Esophagus muscularis mucosa (tissue), 4 donors: Measurements from ENCODE around the gene BMPR1A. TPM values are rescaled to one million over a fixed set of nuclear protein-coding genes. Genes with fewer than 3 reads are reported as not detected.

Experiments
- DNase-seq: peaks from one replicate; pipeline ENCODE4 v3.0.0-alpha.2; 2017; ENCODE audit errors: extremely low spot score
- H3K27ac ChIP-seq, 4 donors: fragments of 200-600 bp; sonication (generic); replicated peaks in 1 of 4; 1 replicate in 3 of 4; 2 replicates in 1 of 4; pipeline ENCODE4 v1.5.1; 2016 to 2019; ENCODE audit warnings: mild to moderate bottlenecking in 1 of 4
- H3K27me3 ChIP-seq, 4 donors: fragments of 200-600 bp; sonication (generic); one replicate each; pipeline versions ENCODE4 v1.5.1 to v1.6.0; 2016 to 2019
- H3K36me3 ChIP-seq, 4 donors: fragments of 200-600 bp; sonication (generic); one replicate each; pipeline ENCODE4 v1.5.1; 2016 to 2019
- H3K4me1 ChIP-seq, 4 donors: fragments of 200-600 bp; sonication (generic); one replicate each; pipeline ENCODE4 v1.5.1; 2016 to 2019
- H3K4me3 ChIP-seq, 4 donors: fragments of 200-600 bp; sonication (generic); 1 replicate in 2 of 4; 2 replicates in 2 of 4; pipeline ENCODE4 v1.5.1; 2016 to 2019; ENCODE audit warnings: mild to moderate bottlenecking in 4 of 4, moderate library complexity in 1 of 4
- H3K9me3 ChIP-seq, 4 donors: fragments of 200-600 bp; sonication (generic); 1 replicate in 3 of 4; 2 replicates in 1 of 4; pipeline ENCODE4 v1.5.1; 2016 to 2019
- EP300 ChIP-seq: sonication (generic); formaldehyde crosslinking; IDR thresholded peaks from one replicate; pipeline ENCODE4 v1.6.1; 2017; ENCODE audit warnings: antibody characterized with exemption
- POLR2A ChIP-seq: fragments of 450-650 bp; IDR thresholded peaks from one replicate; pipeline ENCODE4 v1.6.1; 2017; ENCODE audit warnings: antibody characterized with exemption, moderate library complexity, mild to moderate bottlenecking, low read depth
- POLR2AphosphoS5 ChIP-seq, 2 donors: sonication (generic); formaldehyde crosslinking; IDR thresholded peaks; one replicate each; pipeline ENCODE4 v1.6.1; 2017; ENCODE audit warnings: antibody characterized with exemption in 2 of 2
- WGBS: methylation state at CpG from one replicate; pipeline ENCODE4 v1.1.5; 2018; 5-methylcytosine and 5-hydroxymethylcytosine counted together
- intact Hi-C: fragments of 100-400 bp; cut with DNase I; formaldehyde crosslinking; loops from one replicate; pipeline ENCODE4 v1.15.1; 2023
- total RNA-seq, 4 donors: library from RNA; depleted of rRNA; stranded (reverse); fragments of >200 nt; gene quantifications; one replicate each; pipeline versions ENCODE4 v1.1.0 to v1.2.1, GENCODE V29; 2016
- TF ChIP-seq, protein P1 (sequence below), 3 experiments: fragments of 200-600 bp in 2 of 3; fragments of 450-650 bp in 1 of 3; sonication (generic) in 2 of 3; IDR thresholded peaks; one replicate each; pipeline ENCODE4 v1.5.1; 2017 to 2019; ENCODE audit warnings: antibody characterized with exemption in 3 of 3, mild to moderate bottlenecking in 2 of 3, moderate library complexity in 1 of 3

The BMPR1A gene
- total RNA-seq, 4 donors from 2014 or later, result 66.1 to 110 (median 90.5) TPM

GRCh38 chr10:86775870-86776180 is 19.4 kb downstream of the BMPR1A start:
- peaks cover 16 to 79% (median 70%) of the 10 kb centered on the region in 4 donors for H3K4me1 ChIP-seq
- TF ChIP-seq, protein P1, sequence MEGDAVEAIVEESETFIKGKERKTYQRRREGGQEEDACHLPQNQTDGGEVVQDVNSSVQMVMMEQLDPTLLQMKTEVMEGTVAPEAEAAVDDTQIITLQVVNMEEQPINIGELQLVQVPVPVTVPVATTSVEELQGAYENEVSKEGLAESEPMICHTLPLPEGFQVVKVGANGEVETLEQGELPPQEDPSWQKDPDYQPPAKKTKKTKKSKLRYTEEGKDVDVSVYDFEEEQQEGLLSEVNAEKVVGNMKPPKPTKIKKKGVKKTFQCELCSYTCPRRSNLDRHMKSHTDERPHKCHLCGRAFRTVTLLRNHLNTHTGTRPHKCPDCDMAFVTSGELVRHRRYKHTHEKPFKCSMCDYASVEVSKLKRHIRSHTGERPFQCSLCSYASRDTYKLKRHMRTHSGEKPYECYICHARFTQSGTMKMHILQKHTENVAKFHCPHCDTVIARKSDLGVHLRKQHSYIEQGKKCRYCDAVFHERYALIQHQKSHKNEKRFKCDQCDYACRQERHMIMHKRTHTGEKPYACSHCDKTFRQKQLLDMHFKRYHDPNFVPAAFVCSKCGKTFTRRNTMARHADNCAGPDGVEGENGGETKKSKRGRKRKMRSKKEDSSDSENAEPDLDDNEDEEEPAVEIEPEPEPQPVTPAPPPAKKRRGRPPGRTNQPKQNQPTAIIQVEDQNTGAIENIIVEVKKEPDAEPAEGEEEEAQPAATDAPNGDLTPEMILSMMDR (IDR thresholded peaks at IDR 0.05), result no peak
- no peak for TF ChIP-seq POLR2AphosphoS5 (IDR thresholded peaks at IDR 0.05)
- TF ChIP-seq POLR2A, result no peak
- no peak for TF ChIP-seq EP300
- H3K36me3 ChIP-seq, result no peaks in the 10 kb centered on the region
- DNase-seq, result no peak
- 47% methylated on average over 3 of the region's 3 CpGs for WGBS
- no peak overlapping the region for H3K4me3 ChIP-seq
- H3K9me3 ChIP-seq, result no peaks in the 10 kb centered on the region
- H3K27ac ChIP-seq, result peak overlapping the region; percentile 33 to 62 (median 39)
- no peaks in the 10 kb centered on the region for H3K27me3 ChIP-seq
- intact Hi-C loops, result loop anchor here (5.0 kb wide), 1 partner anchor 46 kb away; no protein-coding TSS in a partner anchor

- Histone ChIP-seq H3K4me1 (peaks cover 23 to 72% (median 61%) of the 10 kb centered on the region in 4 donors), H3K27me3 (no peaks in the 10 kb centered on the region), H3K36me3 (no peaks in the 10 kb centered on the region), H3K4me3 (no peak overlapping the region), H3K9me3 (no peaks in the 10 kb centered on the region), H3K27ac (peak overlapping the region in 3 of 4 donors; percentile 21 to 56 (median 52))
- intact Hi-C loops, result loop anchor here (5.0 kb wide), 1 partner anchor 43 kb away; no protein-coding TSS in a partner anchor
- WGBS, result 66% methylated on average over 5 of the region's 5 CpGs
- TF ChIP-seq POLR2A (no peak), EP300 (no peak), POLR2AphosphoS5 (IDR thresholded peaks at IDR 0.05) (no peak)
- TF ChIP-seq, protein P1 (IDR thresholded peaks at IDR 0.05), result no peak
- no peak for DNase-seq
These were observed 23.0 kb downstream of the BMPR1A start for GRCh38 chr10:86779220-86780017.

GRCh38 chr10:86782701-86783418 is 26.4 kb downstream of the BMPR1A start:
- TF ChIP-seq POLR2A, result no peak
- no peak for TF ChIP-seq EP300
- TF ChIP-seq, protein P1 (IDR thresholded peaks at IDR 0.05), result no peak
- TF ChIP-seq POLR2AphosphoS5 (IDR thresholded peaks at IDR 0.05), result no peak
- Histone ChIP-seq H3K36me3 (no peaks in the 10 kb centered on the region), H3K4me3 (no peak overlapping the region), H3K9me3 (no peaks in the 10 kb centered on the region), H3K4me1 (peaks cover 26 to 76% (median 70%) of the 10 kb centered on the region in 4 donors), H3K27me3 (no peaks in the 10 kb centered on the region), H3K27ac (peak overlapping the region; percentile 21 to 64 (median 36))
- WGBS, result 67% methylated on average over 1 of the region's 1 CpG
- DNase-seq, result no peak
- intact Hi-C loops, result no loop called here

- Histone ChIP-seq H3K9me3 (no peaks in the 10 kb centered on the region), H3K27ac (peak overlapping the region; percentile 24 to 64 (median 52)), H3K27me3 (no peaks in the 10 kb centered on the region), H3K4me3 (no peak overlapping the region), H3K4me1 (peaks cover 26 to 69% (median 63%) of the 10 kb centered on the region in 4 donors), H3K36me3 (no peaks in the 10 kb centered on the region)
- TF ChIP-seq, protein P1 (IDR thresholded peaks at IDR 0.05), result no peak
- TF ChIP-seq POLR2AphosphoS5 (IDR thresholded peaks at IDR 0.05) (no peak), POLR2A (no peak), EP300 (no peak)
- 94% methylated on average over 4 of the region's 4 CpGs for WGBS
- DNase-seq, result no peak
- intact Hi-C loops, result no loop called here
These were observed 28.6 kb downstream of the BMPR1A start for GRCh38 chr10:86785037-86785436.
